CD4-positive, alpha-beta memory T cell (primary cell): ENCODE measurements around the gene ARL13A. TPM values are rescaled to one million over a fixed set of nuclear protein-coding genes. Genes with fewer than 3 reads are reported as not detected.
A peak's percentile ranks its signal among the peaks of the same experiment; 100 is the strongest.

ENCODE experiments used
- CTCF ChIA-PET: fragments of 350-600 bp; sonication (Branson Sonifier 250); formaldehyde crosslinking; loops from one replicate; lab custom pipeline; 2021; ENCODE audit warnings: inconsistent platforms; ENCODE audit not compliant: partially characterized antibody; lab: Charles Lee
- POLR2A ChIA-PET: fragments of 350-600 bp; sonication (Branson Sonifier 250); formaldehyde crosslinking; loops from one replicate; lab custom pipeline; 2021; ENCODE audit not compliant: partially characterized antibody; lab: Charles Lee
- DNase-seq, 5 donors: peaks; one replicate each; pipeline versions ENCODE4 v3.0.0 to v3.0.0-alpha.2; 2020 to 2022; ENCODE audit warnings: mixed read lengths in 1 of 5
- H3K27ac ChIP-seq: one replicate; pipeline ENCODE4 v1.7.0; 2013; ENCODE audit warnings: low read depth, low read length
- H3K27me3 ChIP-seq: 2 replicates; pipeline ENCODE4 v1.7.0; 2013; ENCODE audit warnings: mild to moderate bottlenecking, low read length, moderate library complexity; ENCODE audit not compliant: insufficient read depth
- H3K36me3 ChIP-seq: 2 replicates; pipeline ENCODE4 v1.7.0; 2013; ENCODE audit warnings: mild to moderate bottlenecking, low read length, moderate library complexity; ENCODE audit not compliant: insufficient read depth
- H3K4me1 ChIP-seq: 2 replicates; pipeline ENCODE4 v1.7.0; 2013; ENCODE audit warnings: mild to moderate bottlenecking, low read length, moderate library complexity; ENCODE audit not compliant: insufficient read depth
- H3K4me3 ChIP-seq, 2 donors: one replicate each; pipeline ENCODE4 v1.7.0; 2013; ENCODE audit warnings: low read length in 2 of 2, mild to moderate bottlenecking in 1 of 2
- H3K9me3 ChIP-seq, 2 donors: one replicate each; pipeline ENCODE4 v1.7.0; 2013; ENCODE audit warnings: low read length in 2 of 2, control low read depth in 1 of 2; ENCODE audit not compliant: control insufficient read depth in 1 of 2
- H3K27ac Mint-ChIP-seq, 7 donors: one replicate each; pipeline ENCODE4 v1.8.0; 2020 to 2021; ENCODE audit warnings: mixed read lengths in 7 of 7, mild to moderate bottlenecking in 6 of 7, inconsistent platforms in 3 of 7, moderate library complexity in 3 of 7
- H3K27me3 Mint-ChIP-seq, 2 donors: one replicate each; pipeline ENCODE4 v1.8.0; 2020 to 2021; ENCODE audit warnings: mixed read lengths in 2 of 2
- H3K36me3 Mint-ChIP-seq, 2 donors: one replicate each; pipeline ENCODE4 v1.8.0; 2020 to 2021; ENCODE audit warnings: mixed read lengths in 2 of 2, inconsistent platforms in 1 of 2, mild to moderate bottlenecking in 1 of 2
- H3K4me1 Mint-ChIP-seq, 4 donors: one replicate each; pipeline ENCODE4 v1.8.0; 2020 to 2021; ENCODE audit warnings: mixed read lengths in 4 of 4, mild to moderate bottlenecking in 1 of 4
- H3K4me3 Mint-ChIP-seq, 8 donors: one replicate each; pipeline ENCODE4 v1.8.0; 2020 to 2021; ENCODE audit warnings: mixed read lengths in 8 of 8, mild to moderate bottlenecking in 7 of 8, moderate library complexity in 6 of 8, inconsistent platforms in 3 of 8
- H3K9me3 Mint-ChIP-seq, 8 donors: one replicate each; pipeline ENCODE4 v1.8.0; 2020 to 2021; ENCODE audit warnings: mixed read lengths in 8 of 8, mild to moderate bottlenecking in 5 of 8, inconsistent platforms in 3 of 8, moderate library complexity in 1 of 8
- intact Hi-C: fragments of 100-400 bp; cut with micrococcal nuclease; formaldehyde crosslinking; loops from one replicate; pipeline ENCODE4 v1.15.1; 2023
- polyA plus RNA-seq, 2 donors: library from polyadenylated mRNA; unstranded; fragments of 300-500 nt; fragmentation: Illumina TruSeq; gene quantifications; one replicate each; pipeline ENCODE4 v1.2.3, GENCODE V29; 2021
- total RNA-seq, 2 experiments: library from RNA; stranded (reverse); gene quantifications; one replicate each; pipeline ENCODE4 v1.2.3, GENCODE V29; 2021

ARL13A gene
- total RNA-seq (not detected), polyA plus RNA-seq (not detected)

GRCh38 chrX:100969408-100969807, at the start of gene ARL13A:
TSS of gene ARL13A (plus strand) at chrX:100969708. CDS start at chrX:100973690, 3,982 bp downstream.
- Mint-ChIP-seq H3K9me3 (peaks cover 0 to 7% (median under 1%) of the 10 kb centered on the region in 8 donors), H3K36me3 (peaks cover 0 to 10% of the 10 kb centered on the region in 2 donors), H3K27ac (no peak within 1 kb of the TSS), H3K27me3 (no peaks in the 10 kb centered on the region), H3K4me1 (no peaks in the 10 kb centered on the region), H3K4me3 (no peak within 1 kb of the TSS)
- Histone ChIP-seq H3K4me3 (no peak within 1 kb of the TSS), H3K27me3 (no peaks in the 10 kb centered on the region), H3K4me1 (no peaks in the 10 kb centered on the region), H3K27ac (no peak within 1 kb of the TSS), H3K9me3 (no peaks in the 10 kb centered on the region), H3K36me3 (no peaks in the 10 kb centered on the region)
- intact Hi-C loops: no loop called here
- DNase-seq: no peak
- POLR2A ChIA-PET: no interaction called here
- CTCF ChIA-PET: no interaction called here

DNA sequence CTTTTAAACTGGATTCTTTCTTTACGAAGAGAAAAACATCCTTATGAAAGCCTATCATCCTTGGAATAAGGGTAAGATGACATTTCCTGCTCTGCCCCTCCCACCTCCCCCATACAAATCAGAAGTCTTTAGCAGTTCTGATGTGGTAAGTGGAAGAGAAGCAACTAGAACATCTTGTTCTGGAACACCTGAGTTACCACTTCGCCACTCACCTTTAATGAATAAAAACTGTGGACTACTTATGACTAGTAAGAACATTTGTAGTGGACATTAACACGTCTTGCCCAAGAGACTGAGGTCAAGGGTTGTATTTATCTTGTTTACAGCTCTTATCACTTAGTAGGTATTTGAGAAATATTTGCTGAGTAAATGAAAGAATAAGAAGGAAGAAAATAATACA, 45.1 kb upstream of the ARL13A start:
- Mint-ChIP-seq H3K4me1 (peaks cover 0 to 9% (median 3%) of the 10 kb centered on the region in 4 donors), H3K9me3 (no peaks in the 10 kb centered on the region), H3K36me3 (no peaks in the 10 kb centered on the region), H3K27me3 (no peaks in the 10 kb centered on the region), H3K27ac (no peak overlapping the region), H3K4me3 (no peak overlapping the region)
- ChIA-PET CTCF (no interaction called here), POLR2A (no interaction called here)
- Histone ChIP-seq H3K36me3 (no peaks in the 10 kb centered on the region), H3K27ac (no peak overlapping the region), H3K4me1 (no peaks in the 10 kb centered on the region), H3K27me3 (no peaks in the 10 kb centered on the region), H3K4me3 (no peak overlapping the region), H3K9me3 (no peaks in the 10 kb centered on the region)
- intact Hi-C loops: no loop called here
- DNase-seq: no peak

GRCh38 chrX:100926453-100926852, 43.1 kb upstream of the ARL13A start:
- POLR2A ChIA-PET: no interaction called here
- CTCF ChIA-PET: no interaction called here
- no peak overlapping the region for H3K27ac ChIP-seq
- H3K36me3 ChIP-seq: no peaks in the 10 kb centered on the region
- intact Hi-C loops: no loop called here
- Mint-ChIP-seq H3K4me3 (no peak overlapping the region), H3K27me3 (peaks cover 0 to 2% of the 10 kb centered on the region in 2 donors), H3K27ac (no peak overlapping the region), H3K36me3 (no peaks in the 10 kb centered on the region), H3K9me3 (peaks cover 0 to 3% (median 0%) of the 10 kb centered on the region in 8 donors), H3K4me1 (peaks cover 0 to 16% (median 7%) of the 10 kb centered on the region in 4 donors)
- no peaks in the 10 kb centered on the region for H3K27me3 ChIP-seq
- no peaks in the 10 kb centered on the region for H3K4me1 ChIP-seq
- no peak for DNase-seq
- no peak overlapping the region for H3K4me3 ChIP-seq
- H3K9me3 ChIP-seq: no peaks in the 10 kb centered on the region

- POLR2A ChIA-PET: no interaction called here
- CTCF ChIA-PET: interaction anchor here (0.7 to 1.0 kb wide), 3 partner anchors 121 to 359 kb away, joined by 3 to 4 read pairs (median 3); no protein-coding TSS in a partner anchor
Measured at GRCh38 chrX:100928660-100929613, 40.6 kb upstream of the ARL13A start, which contains the start of gene XKRX. TSS of gene XKRX (minus strand) at chrX:100928917. CDS start at chrX:100928304, 613 bp downstream.

DNA sequence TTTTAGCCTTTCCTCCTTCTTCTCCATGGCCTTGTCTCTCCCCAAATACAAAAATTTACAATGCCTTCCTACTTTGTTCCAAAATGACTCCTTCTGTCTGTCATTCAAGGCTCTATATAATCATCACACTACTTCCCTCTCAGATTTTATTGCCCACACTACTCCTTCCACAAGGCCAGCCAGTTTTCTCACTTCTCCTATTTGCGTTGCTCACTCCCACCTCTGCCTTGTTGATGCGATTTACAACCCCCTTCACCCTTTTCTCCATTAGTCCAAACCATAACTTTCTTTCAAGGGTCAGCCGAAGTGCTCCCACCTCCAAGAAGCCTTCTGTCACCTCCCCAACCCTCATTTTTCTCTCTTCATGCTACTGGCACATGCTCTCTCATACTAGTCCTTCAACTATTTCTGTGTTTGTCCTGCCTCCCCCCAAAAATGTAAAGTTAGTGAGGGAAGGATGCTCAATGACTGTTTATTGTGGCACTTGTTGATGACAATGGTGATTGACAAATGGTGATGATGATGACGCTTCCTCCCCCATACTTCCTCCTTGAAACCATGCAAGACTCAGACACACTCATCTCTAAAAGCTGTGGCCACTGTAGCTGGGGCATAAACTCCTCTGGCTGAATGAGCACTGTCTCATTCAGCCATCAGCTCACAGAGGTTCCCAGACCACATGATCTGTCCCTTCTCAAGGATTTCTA, 38.1 kb upstream of the ARL13A start:
- no peak overlapping the region for H3K4me3 ChIP-seq
- intact Hi-C loops: no loop called here
- H3K4me1 ChIP-seq: no peaks in the 10 kb centered on the region
- CTCF ChIA-PET: no interaction called here
- Mint-ChIP-seq H3K27ac (peak overlapping the region in 2 of 7 donors; percentile 21 to 25), H3K27me3 (peaks cover 0 to 2% of the 10 kb centered on the region in 2 donors), H3K9me3 (peaks cover 0 to 5% (median 0%) of the 10 kb centered on the region in 8 donors), H3K4me1 (peaks cover 0 to 16% (median 6%) of the 10 kb centered on the region in 4 donors), H3K4me3 (peak overlapping the region in 4 of 8 donors; percentile 14 to 73 (median 35)), H3K36me3 (no peaks in the 10 kb centered on the region)
- H3K27me3 ChIP-seq: no peaks in the 10 kb centered on the region
- H3K36me3 ChIP-seq: no peaks in the 10 kb centered on the region
- POLR2A ChIA-PET: no interaction called here
- no peak for DNase-seq
- no peak overlapping the region for H3K27ac ChIP-seq
- no peaks in the 10 kb centered on the region for H3K9me3 ChIP-seq

More at GRCh38 chrX:100928660-100929613, 40.6 kb upstream of the ARL13A start, which contains the start of gene XKRX:
- Histone ChIP-seq H3K4me3 (peak within 1 kb of the TSS; percentile 11 to 35), H3K27ac (no peak within 1 kb of the TSS), H3K4me1 (no peaks in the 10 kb centered on the region), H3K36me3 (no peaks in the 10 kb centered on the region), H3K27me3 (no peaks in the 10 kb centered on the region), H3K9me3 (no peaks in the 10 kb centered on the region)
- Mint-ChIP-seq H3K36me3 (no peaks in the 10 kb centered on the region), H3K27ac (peak within 1 kb of the TSS in 3 of 7 donors; percentile 72 to 82 (median 80)), H3K4me3 (peak within 1 kb of the TSS; percentile 87 to 95 (median 90)), H3K27me3 (peaks cover 0 to 2% of the 10 kb centered on the region in 2 donors), H3K4me1 (peaks cover 0 to 16% (median 7%) of the 10 kb centered on the region in 4 donors), H3K9me3 (peaks cover 0 to 5% (median 0%) of the 10 kb centered on the region in 8 donors)
- intact Hi-C loops: no loop called here
- peak; percentile 11 to 41 (median 15) for DNase-seq

DNA sequence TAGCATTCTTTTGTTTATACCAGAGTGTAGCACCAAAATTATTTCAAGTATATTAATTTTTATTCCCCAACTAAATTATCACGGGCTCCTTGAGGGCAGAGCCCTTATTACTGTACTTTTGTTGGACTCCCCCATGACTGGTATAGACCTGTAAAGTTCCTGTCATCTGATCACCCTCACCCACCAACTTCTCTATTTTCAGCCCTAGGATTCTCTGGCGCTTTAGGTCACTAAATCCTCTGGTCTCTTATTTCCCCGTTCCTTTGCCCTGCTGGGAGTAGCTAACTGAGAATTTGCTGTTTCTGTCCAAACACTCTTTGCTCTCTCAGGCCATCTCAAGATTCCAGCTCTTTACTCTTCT, 37.6 kb upstream of the ARL13A start:
- Mint-ChIP-seq H3K27ac (no peak overlapping the region), H3K27me3 (peaks cover 0 to 2% of the 10 kb centered on the region in 2 donors), H3K4me1 (peaks cover 0 to 16% (median 6%) of the 10 kb centered on the region in 4 donors), H3K36me3 (no peaks in the 10 kb centered on the region), H3K9me3 (peaks cover 0 to 5% (median 0%) of the 10 kb centered on the region in 8 donors), H3K4me3 (no peak overlapping the region)
- no peak overlapping the region for H3K27ac ChIP-seq
- no peaks in the 10 kb centered on the region for H3K36me3 ChIP-seq
- no peak overlapping the region for H3K4me3 ChIP-seq
- DNase-seq: no peak
- no peaks in the 10 kb centered on the region for H3K9me3 ChIP-seq
- H3K4me1 ChIP-seq: no peaks in the 10 kb centered on the region
- intact Hi-C loops: no loop called here
- CTCF ChIA-PET: no interaction called here
- H3K27me3 ChIP-seq: no peaks in the 10 kb centered on the region
- POLR2A ChIA-PET: no interaction called here

- CTCF ChIA-PET: no interaction called here
- peaks cover 0 to 2% of the 10 kb centered on the region in 2 donors for H3K27me3 Mint-ChIP-seq
- intact Hi-C loops: no loop called here
Measured at GRCh38 chrX:100935767-100936166, 33.7 kb upstream of the ARL13A start.

More at GRCh38 chrX:100935767-100936166, 33.7 kb upstream of the ARL13A start:
- Mint-ChIP-seq H3K4me3 (no peak overlapping the region), H3K9me3 (peaks cover 0 to 5% (median 0%) of the 10 kb centered on the region in 8 donors), H3K27ac (no peak overlapping the region), H3K36me3 (no peaks in the 10 kb centered on the region), H3K4me1 (peaks cover 4 to 6% (median 5%) of the 10 kb centered on the region in 4 donors)
- Histone ChIP-seq H3K4me1 (no peaks in the 10 kb centered on the region), H3K36me3 (no peaks in the 10 kb centered on the region), H3K27ac (no peak overlapping the region), H3K27me3 (no peaks in the 10 kb centered on the region), H3K9me3 (no peaks in the 10 kb centered on the region), H3K4me3 (no peak overlapping the region)
- DNase-seq: no peak
- POLR2A ChIA-PET: no interaction called here
